Cardiac muscle cell (in vitro differentiated cells and primary cell): Measurements from ENCODE around the gene DTX1. TPM values are rescaled to one million over a fixed set of nuclear protein-coding genes. Genes with fewer than 3 reads are reported as not detected.

Experiments used
- DNase-seq, 2 donors: peaks; one replicate each; pipeline versions ENCODE4 v3.0.0 to v3.0.0-alpha.2; 2010 to 2017; ENCODE audit warnings: low read depth in 1 of 2, low spot score in 1 of 2
- H3K27ac ChIP-seq: fragments of 200-600 bp; sonication (generic); 2 replicates; pipeline ENCODE4 v1.5.1; 2016
- H3K27me3 ChIP-seq: fragments of 200-600 bp; sonication (generic); 2 replicates; pipeline ENCODE4 v1.6.0; 2016; ENCODE audit warnings: control low read depth
- H3K36me3 ChIP-seq: fragments of 200-600 bp; sonication (generic); 2 replicates; pipeline ENCODE4 v1.5.1; 2016; ENCODE audit warnings: control low read depth
- H3K4me1 ChIP-seq: fragments of 200-600 bp; sonication (generic); 2 replicates; pipeline ENCODE4 v1.8.1; 2017; ENCODE audit warnings: low read depth, mild to moderate bottlenecking, mixed run types
- H3K4me3 ChIP-seq: fragments of 200-600 bp; sonication (generic); 2 replicates; pipeline ENCODE4 v1.5.1; 2016; ENCODE audit warnings: mild to moderate bottlenecking
- H3K9me3 ChIP-seq: fragments of 200-600 bp; sonication (generic); 2 replicates; pipeline ENCODE4 v1.5.1; 2017; ENCODE audit warnings: low read depth, mild to moderate bottlenecking, control low read depth
- polyA plus RNA-seq: library from polyadenylated mRNA; unstranded; fragments of >200 nt; fragmentation: Nextera tagmentation; extraction: Ambion mirVana; gene quantifications from 2 replicates; pipeline ENCODE4 v1.2.1, GENCODE V29; 2016
- total RNA-seq: library from RNA; depleted of rRNA; stranded (reverse); fragments of >200 nt; gene quantifications from 2 replicates; pipeline ENCODE4 v1.2.3, GENCODE V29; 2016
- TF ChIP-seq, protein P1 (sequence below): IDR thresholded peaks from 2 replicates; pipeline ENCODE4 v1.5.1; 2012; ENCODE audit warnings: low read depth, mild to moderate bottlenecking, low read length

Gene DTX1
- total and polyA plus RNA-seq, 2 experiments from 2014 or later: 0.46 to 0.48 TPM

DNA sequence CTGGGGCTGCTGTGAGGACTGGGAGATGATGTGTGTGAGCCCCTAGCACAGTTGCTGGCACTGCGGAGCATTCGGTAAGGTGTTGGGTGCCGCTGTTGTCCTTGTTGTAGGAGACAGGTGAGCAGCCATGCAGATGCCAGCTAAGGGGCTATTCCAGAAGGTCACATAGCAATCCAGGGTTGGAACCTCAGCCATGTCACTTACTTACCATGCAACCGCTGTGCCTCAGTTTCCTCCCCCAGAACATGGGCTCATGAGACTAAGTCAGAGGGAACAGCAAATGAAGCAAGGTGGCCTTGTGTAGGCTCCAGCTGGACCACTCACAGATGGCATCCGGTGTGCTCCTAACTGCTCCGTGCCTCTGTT is 13.2 kb downstream of the DTX1 start:
- Histone ChIP-seq H3K27me3 (no peaks in the 10 kb centered on the region), H3K27ac (no peak overlapping the region), H3K36me3 (no peaks in the 10 kb centered on the region), H3K9me3 (no peaks in the 10 kb centered on the region), H3K4me3 (no peak overlapping the region), H3K4me1 (no peaks in the 10 kb centered on the region)
- TF ChIP-seq, protein P1, sequence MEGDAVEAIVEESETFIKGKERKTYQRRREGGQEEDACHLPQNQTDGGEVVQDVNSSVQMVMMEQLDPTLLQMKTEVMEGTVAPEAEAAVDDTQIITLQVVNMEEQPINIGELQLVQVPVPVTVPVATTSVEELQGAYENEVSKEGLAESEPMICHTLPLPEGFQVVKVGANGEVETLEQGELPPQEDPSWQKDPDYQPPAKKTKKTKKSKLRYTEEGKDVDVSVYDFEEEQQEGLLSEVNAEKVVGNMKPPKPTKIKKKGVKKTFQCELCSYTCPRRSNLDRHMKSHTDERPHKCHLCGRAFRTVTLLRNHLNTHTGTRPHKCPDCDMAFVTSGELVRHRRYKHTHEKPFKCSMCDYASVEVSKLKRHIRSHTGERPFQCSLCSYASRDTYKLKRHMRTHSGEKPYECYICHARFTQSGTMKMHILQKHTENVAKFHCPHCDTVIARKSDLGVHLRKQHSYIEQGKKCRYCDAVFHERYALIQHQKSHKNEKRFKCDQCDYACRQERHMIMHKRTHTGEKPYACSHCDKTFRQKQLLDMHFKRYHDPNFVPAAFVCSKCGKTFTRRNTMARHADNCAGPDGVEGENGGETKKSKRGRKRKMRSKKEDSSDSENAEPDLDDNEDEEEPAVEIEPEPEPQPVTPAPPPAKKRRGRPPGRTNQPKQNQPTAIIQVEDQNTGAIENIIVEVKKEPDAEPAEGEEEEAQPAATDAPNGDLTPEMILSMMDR: no peak
- no peak for DNase-seq

DNA sequence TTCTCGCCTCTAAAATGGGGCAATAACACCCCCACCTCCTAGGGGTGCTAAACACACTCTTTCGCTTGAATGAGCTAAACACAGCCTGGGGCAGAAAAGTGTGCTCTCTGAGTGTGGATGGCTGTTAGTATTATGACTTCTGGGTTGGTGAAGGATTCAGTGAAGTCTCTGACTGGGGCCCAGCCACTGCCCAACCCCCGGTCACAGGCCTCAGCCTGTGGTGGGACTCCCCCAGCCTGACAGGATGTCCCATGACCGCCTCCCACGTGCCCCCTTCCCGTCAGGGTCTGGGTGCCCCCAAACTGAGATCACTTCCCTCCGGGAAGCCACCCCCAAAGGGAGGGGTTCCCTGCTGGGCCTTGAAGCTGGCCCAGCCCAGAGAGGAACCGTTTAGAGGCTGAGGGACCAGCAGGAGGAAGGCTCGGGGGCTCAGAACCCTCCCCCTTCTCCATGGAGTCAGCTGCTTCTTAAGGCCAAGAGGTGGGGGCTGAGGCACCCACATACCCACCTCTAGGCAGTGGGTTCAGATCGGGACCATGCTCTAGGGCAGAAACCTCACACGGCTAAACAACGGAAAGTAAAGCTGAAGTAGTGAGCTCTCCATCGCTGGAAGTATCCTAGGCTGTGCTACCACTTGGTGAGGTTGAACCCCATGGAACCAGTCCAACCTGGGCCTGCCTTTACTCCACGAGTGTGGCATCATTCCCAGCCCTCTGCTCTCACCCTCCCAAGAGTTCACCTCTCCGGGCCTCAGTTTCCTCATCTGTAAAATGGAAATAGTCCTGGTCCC is 13.8 kb downstream of the DTX1 start:
- no peak overlapping the region for H3K4me3 ChIP-seq
- no peak overlapping the region for H3K27ac ChIP-seq
- H3K27me3 ChIP-seq: no peaks in the 10 kb centered on the region
- DNase-seq: no peak
- H3K4me1 ChIP-seq: no peaks in the 10 kb centered on the region
- TF ChIP-seq, protein P1: no peak
- H3K36me3 ChIP-seq: no peaks in the 10 kb centered on the region
- no peaks in the 10 kb centered on the region for H3K9me3 ChIP-seq

DNA sequence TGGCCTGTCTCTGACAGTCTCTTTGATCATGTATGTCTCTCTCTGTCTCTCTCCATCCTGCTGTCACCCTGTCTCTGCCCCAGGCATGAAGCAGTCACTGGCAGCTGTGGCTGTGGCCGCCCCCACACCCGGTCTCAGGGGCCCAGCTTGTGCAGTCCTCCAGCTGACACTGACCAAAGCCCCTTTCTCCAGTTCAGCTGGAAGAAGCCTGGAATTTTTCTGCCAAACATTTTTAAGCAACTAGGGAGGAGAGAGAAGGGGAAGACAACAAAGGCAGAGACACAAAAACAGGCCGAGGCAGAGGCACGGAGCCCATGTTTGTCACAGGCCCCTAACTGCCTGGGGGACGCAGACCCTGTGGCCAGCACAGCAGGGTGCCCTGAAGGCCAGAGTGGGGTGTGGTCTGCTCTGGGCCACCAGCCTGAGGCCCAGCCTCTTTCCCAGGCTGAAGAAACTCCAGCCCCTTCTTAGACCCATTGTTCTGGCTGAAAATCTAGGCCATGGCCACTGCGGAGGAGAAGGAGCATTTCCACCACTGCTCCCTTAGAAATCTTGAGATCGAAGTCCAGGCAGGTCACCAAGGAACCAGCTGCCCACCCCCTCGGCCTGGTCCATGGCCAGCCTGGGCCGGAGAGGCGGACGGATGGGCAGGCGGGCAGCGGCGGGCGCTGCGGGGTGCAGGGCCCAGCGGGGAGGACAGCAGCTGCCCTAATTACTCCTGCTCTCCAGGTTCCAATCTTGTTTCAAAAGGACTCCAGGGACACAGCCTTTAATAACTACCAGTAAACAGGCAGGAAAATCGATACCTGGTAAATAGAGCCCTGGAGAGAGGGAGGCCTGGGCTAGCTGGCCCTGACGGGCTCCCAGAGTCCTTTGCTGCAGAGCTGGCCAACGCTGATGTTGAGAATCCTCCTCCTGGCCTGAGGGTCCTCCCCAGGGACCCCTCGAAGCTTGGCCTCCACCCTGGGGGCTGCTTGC is 14.9 kb downstream of the DTX1 start:
- H3K36me3 ChIP-seq: no peaks in the 10 kb centered on the region
- peaks cover 5% of the 10 kb centered on the region for H3K27me3 ChIP-seq
- no peaks in the 10 kb centered on the region for H3K4me1 ChIP-seq
- DNase-seq: no peak
- no peaks in the 10 kb centered on the region for H3K9me3 ChIP-seq
- H3K27ac ChIP-seq: no peak overlapping the region
- no peak overlapping the region for H3K4me3 ChIP-seq
- TF ChIP-seq, protein P1: no peak

DNA sequence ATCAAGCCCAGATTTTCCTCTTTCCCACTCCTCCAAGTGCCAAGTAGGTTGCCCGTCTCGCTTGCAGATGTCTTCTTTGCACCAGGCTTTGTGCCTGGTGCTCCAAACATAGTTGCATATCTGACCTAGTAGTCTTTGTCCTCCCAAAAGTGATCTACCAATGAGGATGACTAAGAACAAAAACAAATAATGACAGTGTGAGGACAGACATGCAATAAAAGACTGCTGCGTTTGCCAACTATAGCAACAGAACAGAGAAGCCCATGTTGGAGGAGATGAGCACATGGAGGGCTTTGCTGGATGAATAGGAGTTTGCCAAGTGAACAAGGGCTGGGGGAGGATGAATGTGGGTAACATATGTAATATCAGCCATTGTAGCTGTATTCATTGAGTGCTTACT is 15.6 kb downstream of the DTX1 start:
- H3K4me1 ChIP-seq: no peaks in the 10 kb centered on the region
- H3K9me3 ChIP-seq: no peaks in the 10 kb centered on the region
- H3K36me3 ChIP-seq: no peaks in the 10 kb centered on the region
- DNase-seq: no peak
- no peak overlapping the region for H3K4me3 ChIP-seq
- H3K27ac ChIP-seq: no peak overlapping the region
- TF ChIP-seq, protein P1: no peak
- H3K27me3 ChIP-seq: peaks cover 12% of the 10 kb centered on the region

DNA sequence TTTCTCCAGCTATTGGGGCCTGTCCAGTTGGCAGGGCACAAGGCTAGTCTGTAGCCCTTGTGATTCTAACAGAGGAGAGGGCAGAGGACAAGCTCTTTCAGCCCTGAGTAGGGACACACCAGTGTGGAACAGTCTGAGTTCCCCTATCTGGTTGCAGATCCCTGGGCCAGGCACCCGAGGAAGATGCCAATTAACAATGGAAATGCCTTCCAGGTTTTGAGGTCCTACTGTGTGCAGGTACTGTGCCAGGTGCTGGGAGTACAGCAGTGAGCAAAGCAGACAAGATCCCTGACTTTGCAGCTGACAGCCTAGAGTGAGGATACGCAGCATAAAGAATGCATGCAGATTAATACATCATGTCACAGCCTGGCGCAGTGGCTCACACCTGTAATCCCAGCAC is 17.1 kb downstream of the DTX1 start:
- H3K27me3 ChIP-seq: peaks cover 27% of the 10 kb centered on the region
- no peaks in the 10 kb centered on the region for H3K36me3 ChIP-seq
- H3K4me3 ChIP-seq: no peak overlapping the region
- H3K9me3 ChIP-seq: no peaks in the 10 kb centered on the region
- no peak for DNase-seq
- TF ChIP-seq, protein P1: no peak
- H3K4me1 ChIP-seq: no peaks in the 10 kb centered on the region
- no peak overlapping the region for H3K27ac ChIP-seq
